DND-41 (cell line): ENCODE measurements around the gene ARPC2.

Experiments
- CTCF ChIP-seq: IDR thresholded peaks from 2 replicates; pipeline ENCODE4 v1.5.1; 2012; ENCODE audit warnings: borderline replicate concordance, low read length, moderate library complexity, mild to moderate bottlenecking; ENCODE audit not compliant: poor library complexity, severe bottlenecking; ENCODE audit errors: extremely low read depth
- EZH2 ChIP-seq: IDR thresholded peaks from 3 replicates; pipeline ENCODE4 v1.6.1; 2012; ENCODE audit warnings: borderline replicate concordance, low read depth, mild to moderate bottlenecking, moderate library complexity, low read length, inconsistent platforms; ENCODE audit not compliant: severe bottlenecking

GRCh38 chr2:218260166-218260565 lies 43.2 kb downstream of the ARPC2 start:
- TF ChIP-seq CTCF (no peak), EZH2 (no peak)
